HepG2 (cell line): ENCODE data around the gene THRSP. TPM values are rescaled to one million over a fixed set of nuclear protein-coding genes. Genes with fewer than 3 reads are reported as not detected.

Experiments used
- ATAC-seq: fragments of 200-7000 bp; cut with Tn5 transposase; 3 replicates; pipeline ENCODE4 v1.9.1; 2020; ENCODE audit warnings: mild to moderate bottlenecking, moderate library complexity
- BruUV-seq: library from RNA; stranded (reverse); fragments of 400-500 nt; replicated peaks from 2 replicates; lab custom pipeline; 2021; lab: Mats Ljungman, UMichigan
- CTCF ChIA-PET: fragments of 300-600 bp; formaldehyde crosslinking; extraction: SDS; loops from one replicate; lab custom pipeline; 2021; ENCODE audit warnings: low total read pairs, inconsistent platforms, low intra/inter-chr PET ratio; lab: Yijun Ruan, JAX
- POLR2A ChIA-PET: fragments of 350-600 bp; sonication (Branson Sonifier 250); formaldehyde crosslinking; loops from one replicate; lab custom pipeline; 2020; ENCODE audit warnings: antibody characterized with exemption, inconsistent platforms; lab: Yijun Ruan, JAX
- DNase-seq: peaks from one replicate; pipeline ENCODE4 v3.0.0-alpha.2; 2015; ENCODE audit warnings: low spot score
- FAIRE-seq: peaks from 3 replicates; lab custom pipeline; 2011; peaks lifted over from hg19 to GRCh38; lab: Jason Lieb, UNC
- H2AFZ ChIP-seq: one replicate; pipeline ENCODE4 v1.6.1; 2011; ENCODE audit warnings: low read length, inconsistent platforms
- H3K27ac ChIP-seq: fragments of 300-600 bp; 3 replicates; pipeline ENCODE4 v1.8.0; 2011; ENCODE audit warnings: mixed run types, mild to moderate bottlenecking, mixed read lengths, low read length, inconsistent platforms; ENCODE audit not compliant: insufficient read depth; ENCODE audit errors: extremely low read length
- H3K27me3 ChIP-seq, 2 experiments: fragments of 200-600 bp in 1 of 2; 2 replicates in 1 of 2; 3 replicates in 1 of 2; pipeline versions ENCODE4 v1.6.0 to v1.8.0; 2011; ENCODE audit warnings: low read length in 2 of 2, mild to moderate bottlenecking in 2 of 2, moderate library complexity in 2 of 2, inconsistent platforms in 1 of 2; ENCODE audit not compliant: insufficient read depth in 2 of 2, control insufficient read depth in 1 of 2
- H3K36me3 ChIP-seq, 2 experiments: fragments of 200-600 bp in 1 of 2; replicated peaks in 1 of 2; 2 replicates in 1 of 2; 3 replicates in 1 of 2; pipeline versions ENCODE4 v1.5.1 to v1.8.0; 2011; ENCODE audit warnings: low read length in 2 of 2, inconsistent platforms in 1 of 2; ENCODE audit not compliant: insufficient read depth in 2 of 2, control insufficient read depth in 1 of 2
- H3K4me1 ChIP-seq: 2 replicates; pipeline ENCODE4 v1.5.1; 2012; ENCODE audit warnings: low read length, inconsistent platforms; ENCODE audit not compliant: insufficient read depth
- H3K4me2 ChIP-seq: 2 replicates; pipeline ENCODE4 v1.6.0; 2011; ENCODE audit warnings: low read depth, low read length, inconsistent platforms
- H3K4me3 ChIP-seq, 3 experiments: fragments of 200-600 bp in 1 of 3; sonication (generic), shearing (Covaris generic) in 1 of 3; replicated peaks in 1 of 3; 2 replicates each; pipeline ENCODE4 v1.5.1; 2011 to 2016; ENCODE audit warnings: low read length in 3 of 3, inconsistent platforms in 2 of 3, low read depth in 2 of 3, mild to moderate bottlenecking in 2 of 3, control low read depth in 1 of 3, mixed read lengths in 1 of 3; ENCODE audit not compliant: insufficient read depth in 1 of 3
- H3K79me2 ChIP-seq: one replicate; pipeline ENCODE4 v1.6.1; 2011; ENCODE audit warnings: low read length, inconsistent platforms; ENCODE audit not compliant: insufficient read depth
- H3K9ac ChIP-seq: 2 replicates; pipeline ENCODE4 v1.6.0; 2011; ENCODE audit warnings: mild to moderate bottlenecking, low read depth, low read length, inconsistent platforms; ENCODE audit not compliant: insufficient read depth
- H3K9me3 ChIP-seq: 2 replicates; pipeline ENCODE4 v1.5.1; 2012; ENCODE audit warnings: mild to moderate bottlenecking, low read length
- H4K20me1 ChIP-seq: 2 replicates; pipeline ENCODE4 v1.6.0; 2011; ENCODE audit warnings: inconsistent platforms, mild to moderate bottlenecking, low read length, moderate library complexity; ENCODE audit not compliant: insufficient read depth
- ARNT ChIP-seq: fragments of 450-650 bp; IDR thresholded peaks from 2 replicates; pipeline ENCODE4 v1.6.1; 2017
- ATF3 ChIP-seq: sonication (generic); formaldehyde crosslinking; IDR thresholded peaks from 2 replicates; pipeline ENCODE4 v1.4.0; 2020; ENCODE audit warnings: missing genetic modification reagents
- CREB1 ChIP-seq, 2 experiments: fragments of 450-650 bp in 1 of 2; IDR thresholded peaks; 2 replicates each; pipeline ENCODE4 v1.6.1; 2016 to 2017; ENCODE audit warnings: control low read depth in 1 of 2, mild to moderate bottlenecking in 1 of 2, missing compliant biosample characterization in 1 of 2, missing genetic modification characterization in 1 of 2
- DBP ChIP-seq: sonication (generic); formaldehyde crosslinking; IDR thresholded peaks from 2 replicates; pipeline ENCODE4 v1.4.0; 2020; ENCODE audit warnings: missing genetic modification reagents; ENCODE audit errors: not compliant biosample characterization
- DNMT3B ChIP-seq: conservative IDR thresholded peaks from 2 replicates; pipeline ENCODE4 v1.6.1; 2016; ENCODE audit warnings: missing biosample characterization, control low read depth
- FOXA3 ChIP-seq: IDR thresholded peaks from 2 replicates; pipeline ENCODE4 v1.6.1; 2016; ENCODE audit warnings: missing genetic modification reagents, missing compliant biosample characterization
- KDM4B ChIP-seq: sonication (generic); formaldehyde crosslinking; IDR thresholded peaks from 2 replicates; pipeline ENCODE4 v1.4.0; 2020; ENCODE audit warnings: missing genetic modification reagents
- NR2C2 ChIP-seq: sonication (generic); formaldehyde crosslinking; IDR thresholded peaks from 2 replicates; pipeline ENCODE4 v1.4.0; 2020; ENCODE audit warnings: missing genetic modification reagents, mild to moderate bottlenecking, moderate library complexity, borderline replicate concordance
- SALL1 ChIP-seq: sonication (generic); formaldehyde crosslinking; IDR thresholded peaks from 2 replicates; pipeline ENCODE4 v1.8.0; 2022; ENCODE audit warnings: mild to moderate bottlenecking, missing genetic modification reagents
- SAP130 ChIP-seq: IDR thresholded peaks from 2 replicates; pipeline ENCODE4 v1.6.1; 2016; ENCODE audit warnings: low read depth
- SOX5 ChIP-seq: IDR thresholded peaks from 2 replicates; pipeline ENCODE4 v1.6.1; 2016; ENCODE audit warnings: borderline replicate concordance
- TBP ChIP-seq: sonication (generic); formaldehyde crosslinking; IDR thresholded peaks from 2 replicates; pipeline ENCODE4 v1.5.0; 2020; ENCODE audit warnings: missing genetic modification reagents
- ZNF251 ChIP-seq: sonication (generic); formaldehyde crosslinking; IDR thresholded peaks from 2 replicates; pipeline ENCODE4 v1.9.0; 2021; ENCODE audit warnings: mild to moderate bottlenecking, missing genetic modification reagents
- ZNF451 ChIP-seq: sonication (generic); formaldehyde crosslinking; IDR thresholded peaks from 2 replicates; pipeline ENCODE4 v1.5.0; 2020; ENCODE audit warnings: mild to moderate bottlenecking, missing genetic modification reagents
- ZNF557 ChIP-seq: sonication (generic); formaldehyde crosslinking; IDR thresholded peaks from 2 replicates; pipeline ENCODE4 v1.4.0; 2020; ENCODE audit warnings: missing genetic modification reagents
- ZNF597 ChIP-seq: sonication (generic); formaldehyde crosslinking; IDR thresholded peaks from 2 replicates; pipeline ENCODE4 v1.5.0; 2020; ENCODE audit warnings: missing genetic modification reagents
- ZNF616 ChIP-seq: sonication (generic); formaldehyde crosslinking; IDR thresholded peaks from 2 replicates; pipeline ENCODE4 v1.5.0; 2020; ENCODE audit warnings: low read depth, mild to moderate bottlenecking, missing genetic modification reagents
- ZNF782 ChIP-seq: sonication (generic); formaldehyde crosslinking; IDR thresholded peaks from 2 replicates; pipeline ENCODE4 v1.4.0; 2020; ENCODE audit warnings: missing genetic modification reagents, mild to moderate bottlenecking, borderline replicate concordance
- ZNF850 ChIP-seq: sonication (generic); formaldehyde crosslinking; conservative IDR thresholded peaks from 2 replicates; pipeline ENCODE4 v1.9.0; 2021; ENCODE audit warnings: mild to moderate bottlenecking, missing genetic modification reagents
- ZNF883 ChIP-seq: sonication (generic); formaldehyde crosslinking; IDR thresholded peaks from 2 replicates; pipeline ENCODE4 v1.5.1; 2020; ENCODE audit warnings: mild to moderate bottlenecking, missing genetic modification reagents; ENCODE audit errors: not compliant biosample characterization
- ZNF891 ChIP-seq: sonication (generic); formaldehyde crosslinking; IDR thresholded peaks from 2 replicates; pipeline ENCODE4 v1.5.0; 2020; ENCODE audit warnings: mild to moderate bottlenecking, missing genetic modification reagents
- ZUFSP ChIP-seq: sonication (generic); formaldehyde crosslinking; IDR thresholded peaks from 2 replicates; pipeline ENCODE4 v1.9.0; 2021; ENCODE audit warnings: missing genetic modification reagents, mild to moderate bottlenecking, borderline replicate concordance
- WGBS: methylation state at CpG from one replicate; pipeline ENCODE4 v1.1.6; 2017; ENCODE audit warnings: low lambda C conversion rate; 5-methylcytosine and 5-hydroxymethylcytosine counted together
- in situ Hi-C: cut with HindIII; loops from 2 replicates; pipeline ENCODE4 v1.10.0; 2017; ENCODE audit warnings: low pct_unique_long_range_greater_than_20kb; ENCODE audit not compliant: extremely low pct_ligation_motif_present
- intact Hi-C: fragments of 100-400 bp; cut with micrococcal nuclease; formaldehyde crosslinking; loops from one replicate; pipeline ENCODE4 v1.10.0; 2022; ENCODE audit not compliant: unreplicated experiment
- polyA plus RNA-seq, 8 experiments: library from polyadenylated mRNA; depleted of rRNA in 3 of 8; stranded (reverse) in 7 of 8; unstranded in 1 of 8; fragments of >200 nt; fragmentation: Illumina TruSeq in 4 of 8; extraction: Trizol in 4 of 8; gene quantifications; 2 replicates each; pipeline versions ENCODE4 v1.2.1 to v1.2.3, GENCODE V29; 2011 to 2016; ENCODE audit warnings: low read depth in 4 of 8, missing spikeins in 1 of 8, mixed read lengths in 1 of 8; ENCODE audit not compliant: insufficient read depth in 1 of 8
- total RNA-seq, 5 experiments: library from RNA; depleted of rRNA; stranded (reverse); fragments of >200 nt; fragmentation: Illumina TruSeq; extraction: Trizol; gene quantifications; 2 replicates each; pipeline ENCODE4 v1.2.3, GENCODE V29; 2016; ENCODE audit warnings: low read depth in 1 of 5

The THRSP gene
- total and polyA plus RNA-seq, 2 of the 13 experiments (the other 11 are each of a cell fraction or from before 2014, with no cell fraction given): 0.13 to 0.58 TPM

GRCh38 chr11:78074756-78075155 is 11.1 kb downstream of the THRSP start:
- H3K27me3 ChIP-seq: no peaks in the 10 kb centered on the region; a peak in 1 of 5 replicates
- in situ Hi-C loops: no loop called here
- no peak overlapping the region for H3K27ac ChIP-seq
- H4K20me1 ChIP-seq: peaks cover 36% of the 10 kb centered on the region
- H3K4me2 ChIP-seq: peak overlapping the region; percentile 84
- intact Hi-C loops: loop anchor here (5.0 kb wide), 1 partner anchor 113 kb away; the partner anchor contains the start of genes KCTD21 and USP35
- H3K9ac ChIP-seq: no peak overlapping the region; the same call in 1 of the 2 replicates
- peak overlapping the region in 2 of 3 experiments; percentile 42 to 43; a peak in 1 of 6 replicates for H3K4me3 ChIP-seq
- H3K36me3 ChIP-seq: peaks cover 8 to 43% of the 10 kb centered on the region in 2 experiments
- no TSS peak for BruUV-seq
- H3K4me1 ChIP-seq: peaks cover 64% of the 10 kb centered on the region
- H2AFZ ChIP-seq: no peak overlapping the region
- ChIA-PET CTCF (no interaction called here), POLR2A (interaction anchor here (1.2 kb wide), 1 partner anchor 16 kb away, joined by 5 read pairs; no protein-coding TSS in a partner anchor)
- no peaks in the 10 kb centered on the region for H3K9me3 ChIP-seq
- no peak for FAIRE-seq
- 61% methylated on average over 6 of the region's 6 CpGs for WGBS
- no peak for ATAC-seq
- DNase-seq: no peak
- peaks cover 86% of the 10 kb centered on the region for H3K79me2 ChIP-seq
- TF ChIP-seq SOX5 (CRISPR knock-in tag): peak; percentile 6; the same call in 1 of the 2 replicates
- TF ChIP-seq KDM4B (CRISPR knock-in tag): no peak
- 0 out of 2 replicates have a peak, but pooled peaks have one; percentile 31 for TF ChIP-seq SALL1 (CRISPR knock-in tag)
- no peak for TF ChIP-seq ZUFSP (CRISPR knock-in tag)
- peak; percentile 20; the same call in 1 of the 2 replicates for TF ChIP-seq SAP130 (CRISPR knock-in tag)
- TF ChIP-seq TBP (CRISPR knock-in tag): no peak
- no peak for TF ChIP-seq ZNF883 (CRISPR knock-in tag)
- 0 out of 2 replicates have a peak, but pooled peaks have one; percentile 20 for TF ChIP-seq ATF3 (CRISPR knock-in tag)
- peak; percentile 18; the same call in 1 of the 2 replicates for TF ChIP-seq FOXA3 (CRISPR knock-in tag)
- TF ChIP-seq ZNF451: no peak
- no peak for TF ChIP-seq NR2C2 (CRISPR knock-in tag)
- no peak for TF ChIP-seq ZNF891 (CRISPR knock-in tag)
- TF ChIP-seq ZNF557 (CRISPR knock-in tag): no peak
- no peak for TF ChIP-seq ZNF616 (CRISPR knock-in tag)
- no peak for TF ChIP-seq DBP (CRISPR knock-in tag)
- no peak for TF ChIP-seq DNMT3B (CRISPR knock-in tag)
- no peak for TF ChIP-seq ZNF597 (CRISPR knock-in tag)
- TF ChIP-seq ZNF251 (CRISPR knock-in tag): no peak
- TF ChIP-seq ZNF782 (CRISPR knock-in tag): no peak
- TF ChIP-seq CREB1 (IDR thresholded peaks at IDR 0.05): no peak
- TF ChIP-seq CREB1 (CRISPR knock-in tag; IDR thresholded peaks at IDR 0.05): no peak
- TF ChIP-seq ZNF850: no peak
- TF ChIP-seq ARNT: no peak
